Skin epidermis (tissue), 12 donors: ENCODE results near the gene GET4.
A peak's percentile ranks its signal among the peaks of the same experiment; 100 is the strongest.

ENCODE experiments used
- H3K27ac ChIP-seq, 21 experiments: fragments of 200-600 bp; sonication (generic) in 11 of 21; one replicate each; pipeline ENCODE4 v1.5.0; 2020; ENCODE audit warnings: mild to moderate bottlenecking in 3 of 21, inconsistent platforms in 2 of 21, moderate library complexity in 2 of 21
- H3K4me3 ChIP-seq, 7 experiments: fragments of 200-600 bp; sonication (generic) in 2 of 7; one replicate each; pipeline ENCODE4 v1.5.0; 2020; ENCODE audit warnings: inconsistent platforms in 2 of 7, mild to moderate bottlenecking in 2 of 7, moderate library complexity in 1 of 7

The GET4 gene

GRCh38 chr7:919924-920341, 43.6 kb downstream of the GET4 start:
- peak overlapping the region in 1 of 21 experiments; percentile 30 for H3K27ac ChIP-seq

GRCh38 chr7:920351-921070, 44.2 kb downstream of the GET4 start:
- peak overlapping the region in 1 of 21 experiments; percentile 30 for H3K27ac ChIP-seq

More at GRCh38 chr7:919924-920341, 43.6 kb downstream of the GET4 start:
- no peak overlapping the region for H3K4me3 ChIP-seq

GRCh38 chr7:921071-921461, 44.7 kb downstream of the GET4 start:
- Histone ChIP-seq H3K4me3 (no peak overlapping the region), H3K27ac (no peak overlapping the region)

More at GRCh38 chr7:920351-921070, 44.2 kb downstream of the GET4 start:
- H3K4me3 ChIP-seq, result no peak overlapping the region

- H3K27ac ChIP-seq, result peak overlapping the region in 16 of 21 experiments; percentile 0 to 93 (median 77)
- peak overlapping the region in 3 of 7 experiments; percentile 0 to 13 (median 11) for H3K4me3 ChIP-seq
Observed at GRCh38 chr7:921581-922333, 45.4 kb downstream of the GET4 start.

GRCh38 chr7:922334-923107, 46.2 kb downstream of the GET4 start:
- Histone ChIP-seq H3K27ac (peak overlapping the region in 20 of 21 experiments; percentile 10 to 93 (median 76)), H3K4me3 (peak overlapping the region; percentile 0 to 32 (median 13))

- H3K4me3 ChIP-seq, result peak overlapping the region; percentile 10 to 32 (median 13)
- peak overlapping the region in 20 of 21 experiments; percentile 16 to 93 (median 76) for H3K27ac ChIP-seq
Observed at GRCh38 chr7:923108-924041, 47.0 kb downstream of the GET4 start.

GRCh38 chr7:924042-924441, 47.7 kb downstream of the GET4 start:
- Histone ChIP-seq H3K27ac (peak overlapping the region in 10 of 21 experiments; percentile 72 to 93 (median 85)), H3K4me3 (peak overlapping the region in 3 of 7 experiments; percentile 13 to 21 (median 13))

- no peak overlapping the region for H3K4me3 ChIP-seq
- H3K27ac ChIP-seq, result peak overlapping the region in 7 of 21 experiments; percentile 1 to 75 (median 12)
Observed at GRCh38 chr7:924541-925231, 48.3 kb downstream of the GET4 start.

GRCh38 chr7:925601-926000, 49.2 kb downstream of the GET4 start:
- Histone ChIP-seq H3K27ac (peak overlapping the region in 4 of 21 experiments; percentile 2 to 75 (median 2)), H3K4me3 (no peak overlapping the region)

- Histone ChIP-seq H3K4me3 (no peak overlapping the region), H3K27ac (peak overlapping the region in 3 of 21 experiments; percentile 2 to 37 (median 6))
Observed at GRCh38 chr7:926061-927030, 50.0 kb downstream of the GET4 start.

GRCh38 chr7:927031-927671, 50.8 kb downstream of the GET4 start:
- Histone ChIP-seq H3K27ac (peak overlapping the region in 3 of 21 experiments; percentile 2 to 22 (median 6)), H3K4me3 (no peak overlapping the region)

GRCh38 chr7:929311-929711, 53.0 kb downstream of the GET4 start:
- Histone ChIP-seq H3K4me3 (no peak overlapping the region), H3K27ac (peak overlapping the region in 1 of 21 experiments; percentile 51)

- no peak overlapping the region for H3K27ac ChIP-seq
- H3K4me3 ChIP-seq, result no peak overlapping the region
Observed at GRCh38 chr7:930975-931758, 54.8 kb downstream of the GET4 start.

- no peak overlapping the region for H3K4me3 ChIP-seq
- no peak overlapping the region for H3K27ac ChIP-seq
Observed at GRCh38 chr7:931871-932650, 55.7 kb downstream of the GET4 start.

GRCh38 chr7:932651-932975, 56.3 kb downstream of the GET4 start:
- H3K4me3 ChIP-seq, result no peak overlapping the region
- no peak overlapping the region for H3K27ac ChIP-seq
